K562 (cell line): Measurements from ENCODE around the gene SLC7A5. TPM values are rescaled to one million over a fixed set of nuclear protein-coding genes. Genes with fewer than 3 reads are reported as not detected.

Source experiments
- polyA plus RNA-seq, 8 experiments: library from polyadenylated mRNA; depleted of rRNA in 4 of 8; stranded (reverse) in 5 of 8; unstranded in 3 of 8; fragments of >200 nt; fragmentation: Nextera tagmentation in 2 of 8; fragmentation: Illumina TruSeq in 1 of 8; extraction: Ambion mirVana in 2 of 8; extraction: Trizol in 1 of 8; gene quantifications; 2 replicates each; pipeline versions ENCODE4 v1.2.1 to v1.2.3, GENCODE V29; 2011 to 2014; ENCODE audit warnings: inconsistent platforms in 1 of 8, missing spikeins in 1 of 8
- total RNA-seq, 7 experiments: library from RNA; depleted of rRNA in 6 of 7; stranded (reverse); fragments of >200 nt in 6 of 7; fragmentation: Illumina TruSeq in 2 of 7; extraction: Trizol in 2 of 7; gene quantifications; 2 replicates each; pipeline versions ENCODE4 v1.2.1 to v1.2.3, GENCODE V29; 2011 to 2021; ENCODE audit warnings: low replicate concordance in 1 of 7
- TF ChIP-seq, protein P1 (sequence below): fragments of 450-650 bp; IDR thresholded peaks from 2 replicates; pipeline ENCODE4 v1.6.1; 2016; ENCODE audit warnings: mild to moderate bottlenecking, moderate library complexity
- TF ChIP-seq, protein P2 (sequence below): sonication (generic); formaldehyde crosslinking; IDR thresholded peaks from 2 replicates; pipeline ENCODE4 v1.8.0; 2023; ENCODE audit warnings: missing genetic modification reagents, mild to moderate bottlenecking, borderline replicate concordance
- TF ChIP-seq, protein P3 (sequence below), 3 experiments: fragments of 200-800 bp in 1 of 3; fragments of 250-450 bp in 1 of 3; fragments of 450-650 bp in 1 of 3; sonication (Bioruptor Pico) in 1 of 3; sonication (Bioruptor generic) in 1 of 3; formaldehyde crosslinking in 1 of 3; IDR thresholded peaks; 2 replicates each; pipeline versions ENCODE4 v1.6.1 to v1.8.0; 2016 to 2022; ENCODE audit warnings: mild to moderate bottlenecking in 2 of 3, missing genetic modification characterization in 2 of 3, missing compliant biosample characterization in 1 of 3, moderate library complexity in 1 of 3

SLC7A5 gene
- total and polyA plus RNA-seq, 9 of the 15 experiments (the other 6 are each of a cell fraction or from before 2014, with no cell fraction given): 1.9 to 220 (median 18.6) TPM

DNA sequence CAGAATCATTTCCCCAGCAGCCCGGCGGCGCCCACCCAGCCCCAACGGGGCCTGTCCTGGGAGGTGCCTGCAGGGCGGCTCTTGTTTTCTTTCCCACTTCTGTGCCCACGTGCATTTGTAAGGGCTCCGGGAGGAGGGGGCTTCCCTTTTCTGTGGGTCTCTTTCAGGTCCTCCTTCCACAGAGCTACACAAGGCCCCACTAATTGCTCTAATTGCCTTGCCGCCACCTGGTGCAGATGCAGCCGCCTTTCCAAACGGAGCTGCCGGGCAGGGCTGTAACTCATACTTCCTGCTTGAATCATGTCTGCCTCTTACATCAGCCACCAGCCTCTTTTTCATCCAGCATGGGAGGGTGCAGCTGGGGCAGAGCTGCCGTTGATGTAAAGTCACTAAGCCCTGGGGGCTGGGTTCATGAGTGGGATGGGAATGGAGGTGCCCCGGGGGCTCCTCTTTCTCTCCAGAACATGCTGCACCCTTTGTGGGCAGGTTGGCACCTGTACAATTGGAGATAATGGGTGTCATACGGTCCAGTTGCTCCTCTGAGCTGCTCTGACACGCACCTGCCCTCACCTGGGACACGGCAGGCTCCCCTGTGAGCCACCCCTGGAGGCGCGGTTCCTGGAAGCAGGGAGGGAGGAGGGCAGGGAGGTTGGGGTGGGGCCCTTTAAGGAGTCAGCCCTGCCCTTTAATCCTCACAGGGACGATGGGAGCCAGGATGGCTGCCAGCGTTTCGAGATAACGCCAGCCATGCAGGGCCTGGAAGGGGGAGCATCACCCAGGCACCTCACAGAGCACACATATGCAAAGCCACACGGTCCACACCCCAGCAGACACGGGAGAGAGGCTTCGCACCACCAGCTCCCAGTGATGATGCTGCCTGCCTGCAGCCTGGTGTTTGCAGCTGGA is 62.4 kb downstream of the SLC7A5 start (continued):
- TF ChIP-seq, protein P1, sequence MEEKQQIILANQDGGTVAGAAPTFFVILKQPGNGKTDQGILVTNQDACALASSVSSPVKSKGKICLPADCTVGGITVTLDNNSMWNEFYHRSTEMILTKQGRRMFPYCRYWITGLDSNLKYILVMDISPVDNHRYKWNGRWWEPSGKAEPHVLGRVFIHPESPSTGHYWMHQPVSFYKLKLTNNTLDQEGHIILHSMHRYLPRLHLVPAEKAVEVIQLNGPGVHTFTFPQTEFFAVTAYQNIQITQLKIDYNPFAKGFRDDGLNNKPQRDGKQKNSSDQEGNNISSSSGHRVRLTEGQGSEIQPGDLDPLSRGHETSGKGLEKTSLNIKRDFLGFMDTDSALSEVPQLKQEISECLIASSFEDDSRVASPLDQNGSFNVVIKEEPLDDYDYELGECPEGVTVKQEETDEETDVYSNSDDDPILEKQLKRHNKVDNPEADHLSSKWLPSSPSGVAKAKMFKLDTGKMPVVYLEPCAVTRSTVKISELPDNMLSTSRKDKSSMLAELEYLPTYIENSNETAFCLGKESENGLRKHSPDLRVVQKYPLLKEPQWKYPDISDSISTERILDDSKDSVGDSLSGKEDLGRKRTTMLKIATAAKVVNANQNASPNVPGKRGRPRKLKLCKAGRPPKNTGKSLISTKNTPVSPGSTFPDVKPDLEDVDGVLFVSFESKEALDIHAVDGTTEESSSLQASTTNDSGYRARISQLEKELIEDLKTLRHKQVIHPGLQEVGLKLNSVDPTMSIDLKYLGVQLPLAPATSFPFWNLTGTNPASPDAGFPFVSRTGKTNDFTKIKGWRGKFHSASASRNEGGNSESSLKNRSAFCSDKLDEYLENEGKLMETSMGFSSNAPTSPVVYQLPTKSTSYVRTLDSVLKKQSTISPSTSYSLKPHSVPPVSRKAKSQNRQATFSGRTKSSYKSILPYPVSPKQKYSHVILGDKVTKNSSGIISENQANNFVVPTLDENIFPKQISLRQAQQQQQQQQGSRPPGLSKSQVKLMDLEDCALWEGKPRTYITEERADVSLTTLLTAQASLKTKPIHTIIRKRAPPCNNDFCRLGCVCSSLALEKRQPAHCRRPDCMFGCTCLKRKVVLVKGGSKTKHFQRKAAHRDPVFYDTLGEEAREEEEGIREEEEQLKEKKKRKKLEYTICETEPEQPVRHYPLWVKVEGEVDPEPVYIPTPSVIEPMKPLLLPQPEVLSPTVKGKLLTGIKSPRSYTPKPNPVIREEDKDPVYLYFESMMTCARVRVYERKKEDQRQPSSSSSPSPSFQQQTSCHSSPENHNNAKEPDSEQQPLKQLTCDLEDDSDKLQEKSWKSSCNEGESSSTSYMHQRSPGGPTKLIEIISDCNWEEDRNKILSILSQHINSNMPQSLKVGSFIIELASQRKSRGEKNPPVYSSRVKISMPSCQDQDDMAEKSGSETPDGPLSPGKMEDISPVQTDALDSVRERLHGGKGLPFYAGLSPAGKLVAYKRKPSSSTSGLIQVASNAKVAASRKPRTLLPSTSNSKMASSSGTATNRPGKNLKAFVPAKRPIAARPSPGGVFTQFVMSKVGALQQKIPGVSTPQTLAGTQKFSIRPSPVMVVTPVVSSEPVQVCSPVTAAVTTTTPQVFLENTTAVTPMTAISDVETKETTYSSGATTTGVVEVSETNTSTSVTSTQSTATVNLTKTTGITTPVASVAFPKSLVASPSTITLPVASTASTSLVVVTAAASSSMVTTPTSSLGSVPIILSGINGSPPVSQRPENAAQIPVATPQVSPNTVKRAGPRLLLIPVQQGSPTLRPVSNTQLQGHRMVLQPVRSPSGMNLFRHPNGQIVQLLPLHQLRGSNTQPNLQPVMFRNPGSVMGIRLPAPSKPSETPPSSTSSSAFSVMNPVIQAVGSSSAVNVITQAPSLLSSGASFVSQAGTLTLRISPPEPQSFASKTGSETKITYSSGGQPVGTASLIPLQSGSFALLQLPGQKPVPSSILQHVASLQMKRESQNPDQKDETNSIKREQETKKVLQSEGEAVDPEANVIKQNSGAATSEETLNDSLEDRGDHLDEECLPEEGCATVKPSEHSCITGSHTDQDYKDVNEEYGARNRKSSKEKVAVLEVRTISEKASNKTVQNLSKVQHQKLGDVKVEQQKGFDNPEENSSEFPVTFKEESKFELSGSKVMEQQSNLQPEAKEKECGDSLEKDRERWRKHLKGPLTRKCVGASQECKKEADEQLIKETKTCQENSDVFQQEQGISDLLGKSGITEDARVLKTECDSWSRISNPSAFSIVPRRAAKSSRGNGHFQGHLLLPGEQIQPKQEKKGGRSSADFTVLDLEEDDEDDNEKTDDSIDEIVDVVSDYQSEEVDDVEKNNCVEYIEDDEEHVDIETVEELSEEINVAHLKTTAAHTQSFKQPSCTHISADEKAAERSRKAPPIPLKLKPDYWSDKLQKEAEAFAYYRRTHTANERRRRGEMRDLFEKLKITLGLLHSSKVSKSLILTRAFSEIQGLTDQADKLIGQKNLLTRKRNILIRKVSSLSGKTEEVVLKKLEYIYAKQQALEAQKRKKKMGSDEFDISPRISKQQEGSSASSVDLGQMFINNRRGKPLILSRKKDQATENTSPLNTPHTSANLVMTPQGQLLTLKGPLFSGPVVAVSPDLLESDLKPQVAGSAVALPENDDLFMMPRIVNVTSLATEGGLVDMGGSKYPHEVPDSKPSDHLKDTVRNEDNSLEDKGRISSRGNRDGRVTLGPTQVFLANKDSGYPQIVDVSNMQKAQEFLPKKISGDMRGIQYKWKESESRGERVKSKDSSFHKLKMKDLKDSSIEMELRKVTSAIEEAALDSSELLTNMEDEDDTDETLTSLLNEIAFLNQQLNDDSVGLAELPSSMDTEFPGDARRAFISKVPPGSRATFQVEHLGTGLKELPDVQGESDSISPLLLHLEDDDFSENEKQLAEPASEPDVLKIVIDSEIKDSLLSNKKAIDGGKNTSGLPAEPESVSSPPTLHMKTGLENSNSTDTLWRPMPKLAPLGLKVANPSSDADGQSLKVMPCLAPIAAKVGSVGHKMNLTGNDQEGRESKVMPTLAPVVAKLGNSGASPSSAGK: peak; percentile 72
- TF ChIP-seq, protein P2, sequence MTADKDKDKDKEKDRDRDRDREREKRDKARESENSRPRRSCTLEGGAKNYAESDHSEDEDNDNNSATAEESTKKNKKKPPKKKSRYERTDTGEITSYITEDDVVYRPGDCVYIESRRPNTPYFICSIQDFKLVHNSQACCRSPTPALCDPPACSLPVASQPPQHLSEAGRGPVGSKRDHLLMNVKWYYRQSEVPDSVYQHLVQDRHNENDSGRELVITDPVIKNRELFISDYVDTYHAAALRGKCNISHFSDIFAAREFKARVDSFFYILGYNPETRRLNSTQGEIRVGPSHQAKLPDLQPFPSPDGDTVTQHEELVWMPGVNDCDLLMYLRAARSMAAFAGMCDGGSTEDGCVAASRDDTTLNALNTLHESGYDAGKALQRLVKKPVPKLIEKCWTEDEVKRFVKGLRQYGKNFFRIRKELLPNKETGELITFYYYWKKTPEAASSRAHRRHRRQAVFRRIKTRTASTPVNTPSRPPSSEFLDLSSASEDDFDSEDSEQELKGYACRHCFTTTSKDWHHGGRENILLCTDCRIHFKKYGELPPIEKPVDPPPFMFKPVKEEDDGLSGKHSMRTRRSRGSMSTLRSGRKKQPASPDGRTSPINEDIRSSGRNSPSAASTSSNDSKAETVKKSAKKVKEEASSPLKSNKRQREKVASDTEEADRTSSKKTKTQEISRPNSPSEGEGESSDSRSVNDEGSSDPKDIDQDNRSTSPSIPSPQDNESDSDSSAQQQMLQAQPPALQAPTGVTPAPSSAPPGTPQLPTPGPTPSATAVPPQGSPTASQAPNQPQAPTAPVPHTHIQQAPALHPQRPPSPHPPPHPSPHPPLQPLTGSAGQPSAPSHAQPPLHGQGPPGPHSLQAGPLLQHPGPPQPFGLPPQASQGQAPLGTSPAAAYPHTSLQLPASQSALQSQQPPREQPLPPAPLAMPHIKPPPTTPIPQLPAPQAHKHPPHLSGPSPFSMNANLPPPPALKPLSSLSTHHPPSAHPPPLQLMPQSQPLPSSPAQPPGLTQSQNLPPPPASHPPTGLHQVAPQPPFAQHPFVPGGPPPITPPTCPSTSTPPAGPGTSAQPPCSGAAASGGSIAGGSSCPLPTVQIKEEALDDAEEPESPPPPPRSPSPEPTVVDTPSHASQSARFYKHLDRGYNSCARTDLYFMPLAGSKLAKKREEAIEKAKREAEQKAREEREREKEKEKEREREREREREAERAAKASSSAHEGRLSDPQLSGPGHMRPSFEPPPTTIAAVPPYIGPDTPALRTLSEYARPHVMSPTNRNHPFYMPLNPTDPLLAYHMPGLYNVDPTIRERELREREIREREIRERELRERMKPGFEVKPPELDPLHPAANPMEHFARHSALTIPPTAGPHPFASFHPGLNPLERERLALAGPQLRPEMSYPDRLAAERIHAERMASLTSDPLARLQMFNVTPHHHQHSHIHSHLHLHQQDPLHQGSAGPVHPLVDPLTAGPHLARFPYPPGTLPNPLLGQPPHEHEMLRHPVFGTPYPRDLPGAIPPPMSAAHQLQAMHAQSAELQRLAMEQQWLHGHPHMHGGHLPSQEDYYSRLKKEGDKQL (CRISPR knock-in tag): no peak
- TF ChIP-seq, protein P3, sequence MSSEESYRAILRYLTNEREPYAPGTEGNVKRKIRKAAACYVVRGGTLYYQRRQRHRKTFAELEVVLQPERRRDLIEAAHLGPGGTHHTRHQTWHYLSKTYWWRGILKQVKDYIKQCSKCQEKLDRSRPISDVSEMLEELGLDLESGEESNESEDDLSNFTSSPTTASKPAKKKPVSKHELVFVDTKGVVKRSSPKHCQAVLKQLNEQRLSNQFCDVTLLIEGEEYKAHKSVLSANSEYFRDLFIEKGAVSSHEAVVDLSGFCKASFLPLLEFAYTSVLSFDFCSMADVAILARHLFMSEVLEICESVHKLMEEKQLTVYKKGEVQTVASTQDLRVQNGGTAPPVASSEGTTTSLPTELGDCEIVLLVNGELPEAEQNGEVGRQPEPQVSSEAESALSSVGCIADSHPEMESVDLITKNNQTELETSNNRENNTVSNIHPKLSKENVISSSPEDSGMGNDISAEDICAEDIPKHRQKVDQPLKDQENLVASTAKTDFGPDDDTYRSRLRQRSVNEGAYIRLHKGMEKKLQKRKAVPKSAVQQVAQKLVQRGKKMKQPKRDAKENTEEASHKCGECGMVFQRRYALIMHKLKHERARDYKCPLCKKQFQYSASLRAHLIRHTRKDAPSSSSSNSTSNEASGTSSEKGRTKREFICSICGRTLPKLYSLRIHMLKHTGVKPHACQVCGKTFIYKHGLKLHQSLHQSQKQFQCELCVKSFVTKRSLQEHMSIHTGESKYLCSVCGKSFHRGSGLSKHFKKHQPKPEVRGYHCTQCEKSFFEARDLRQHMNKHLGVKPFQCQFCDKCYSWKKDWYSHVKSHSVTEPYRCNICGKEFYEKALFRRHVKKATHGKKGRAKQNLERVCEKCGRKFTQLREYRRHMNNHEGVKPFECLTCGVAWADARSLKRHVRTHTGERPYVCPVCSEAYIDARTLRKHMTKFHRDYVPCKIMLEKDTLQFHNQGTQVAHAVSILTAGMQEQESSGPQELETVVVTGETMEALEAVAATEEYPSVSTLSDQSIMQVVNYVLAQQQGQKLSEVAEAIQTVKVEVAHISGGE (CRISPR knock-in tag; IDR thresholded peaks at IDR 0.05): peak in 1 of 3 experiments; percentile 13; a peak in 1 of 6 replicates
